Measurements from ENCODE around the gene DOCK4.

DOCK4 gene

DNA sequence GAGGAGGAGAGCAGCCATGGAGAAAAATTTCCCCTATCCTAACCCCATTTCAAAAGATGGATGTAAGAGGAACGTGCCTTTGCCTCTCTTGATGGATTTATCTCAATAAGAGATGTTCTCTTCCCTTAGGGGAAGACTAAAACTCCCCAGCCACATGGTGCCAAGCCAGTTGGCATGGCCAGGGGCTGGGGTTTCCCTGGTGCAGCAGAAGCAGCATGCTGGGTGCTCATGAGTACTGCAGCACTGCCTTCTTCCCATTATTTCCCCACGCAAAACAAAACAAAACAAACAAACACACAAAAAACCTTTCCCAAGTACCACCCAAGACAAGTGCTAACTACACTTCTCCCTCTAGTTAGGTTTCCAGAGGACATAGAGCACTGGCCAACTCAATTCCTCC is 97.2 kb downstream of the DOCK4 start:
- Histone ChIP-seq H2BK5ac (ENCODE audit: low read depth, low read length, poor library complexity, severe bottlenecking) (no peak overlapping the region), H3K4me3 (ENCODE audit: insufficient read depth in 1 of 2, low read depth in 1 of 2, low read length in 2 of 2) (no peak overlapping the region), H3K18ac (ENCODE audit: low read depth in 1 of 2, low read length in 2 of 2) (no peak overlapping the region), H3K27me3 (ENCODE audit: control insufficient read depth in 1 of 2, insufficient read depth in 1 of 2, low read length in 2 of 2) (no peaks in the 10 kb centered on the region), H3K27ac (ENCODE audit: low read length, poor library complexity, severe bottlenecking) (no peak overlapping the region), H2BK120ac (ENCODE audit: low read depth, low read length) (no peak overlapping the region), H3K9ac (ENCODE audit: low read length) (no peak overlapping the region), H3K14ac (ENCODE audit: low read length in 2 of 2) (no peak overlapping the region), H3K36me3 (ENCODE audit: control insufficient read depth in 1 of 2, insufficient read depth in 2 of 2, low read depth in 1 of 2, low read length in 2 of 2) (peaks cover 0 to 7% of the 10 kb centered on the region in 2 experiments), H2AK5ac (ENCODE audit: low read length, severe bottlenecking) (no peak overlapping the region), H2BK12ac (ENCODE audit: low read length in 2 of 2) (no peak overlapping the region), H3K79me1 (replicated peaks; ENCODE audit: low read length, poor library complexity, severe bottlenecking) (peaks cover 32% of the 10 kb centered on the region), H2BK15ac (ENCODE audit: low read depth, poor library complexity, severe bottlenecking) (no peak overlapping the region), H4K8ac (ENCODE audit: low read length) (no peak overlapping the region), H3K9me3 (ENCODE audit: control insufficient read depth, low read length) (no peaks in the 10 kb centered on the region), H3K23ac (ENCODE audit: low read length in 2 of 2) (no peak overlapping the region), H4K91ac (ENCODE audit: low read length) (no peak overlapping the region), H3K4me2 (ENCODE audit: low read length, poor library complexity, severe bottlenecking) (no peak overlapping the region), H3K4me1 (ENCODE audit: control insufficient read depth, insufficient read depth, low read depth, low read length) (no peaks in the 10 kb centered on the region), H3K4ac (ENCODE audit: low read depth in 1 of 2, low read length in 2 of 2) (no peak overlapping the region), H2AFZ (ENCODE audit: low read depth, low read length) (no peak overlapping the region)
- 85% methylated on average over 2 of the region's 2 CpGs for WGBS
- no peak for DNase-seq

DNA sequence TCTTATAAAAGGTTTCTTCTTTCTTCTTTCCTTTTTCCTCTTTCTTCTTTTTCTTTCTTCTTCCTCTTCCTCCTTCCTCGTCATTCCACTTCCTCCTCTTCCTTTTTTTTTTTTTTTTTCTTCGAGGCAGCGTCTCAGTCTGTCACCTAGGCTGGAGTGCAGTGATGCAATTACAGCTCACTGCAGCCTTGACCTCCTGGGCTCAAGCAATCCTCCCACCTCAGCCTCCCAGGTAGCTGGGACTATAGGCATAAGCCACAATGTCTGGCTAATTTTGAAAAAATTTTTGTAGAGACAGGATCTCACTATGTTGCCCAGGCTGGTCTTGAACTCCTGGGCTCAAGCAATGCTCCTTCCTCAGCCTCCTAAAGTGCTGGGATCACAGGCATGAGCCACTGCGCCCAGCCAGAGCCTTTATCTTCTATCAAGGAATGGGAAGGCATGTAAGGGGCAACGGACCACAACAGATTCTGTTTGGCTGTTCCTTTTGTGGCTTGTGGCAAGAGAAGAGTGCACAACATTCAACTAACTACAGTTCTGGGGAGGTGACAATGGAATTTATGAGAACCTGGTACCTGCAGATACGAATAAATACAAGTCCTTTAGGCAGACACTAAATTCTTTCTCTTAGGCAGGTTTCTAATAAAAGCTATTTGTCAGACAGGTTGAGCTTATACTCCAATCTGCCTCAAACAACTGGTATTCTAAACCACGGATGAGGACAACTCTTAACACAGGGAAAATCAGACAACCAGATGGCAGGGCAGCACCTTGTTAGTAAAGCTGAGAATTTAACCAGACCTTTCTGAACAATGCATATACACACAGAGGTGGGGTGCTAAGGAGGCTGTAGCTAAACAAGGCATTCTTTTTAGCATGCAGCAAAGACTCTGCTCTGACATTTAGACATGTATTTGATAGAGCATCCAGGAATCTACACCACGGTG is 100.3 kb downstream of the DOCK4 start:
- Histone ChIP-seq H2BK12ac (ENCODE audit: low read length in 2 of 2) (no peak overlapping the region), H3K4me1 (ENCODE audit: control insufficient read depth, insufficient read depth, low read depth, low read length) (peaks cover 3% of the 10 kb centered on the region), H3K18ac (ENCODE audit: low read depth in 1 of 2, low read length in 2 of 2) (no peak overlapping the region), H4K91ac (ENCODE audit: low read length) (no peak overlapping the region), H2AK5ac (ENCODE audit: low read length, severe bottlenecking) (no peak overlapping the region), H2BK120ac (ENCODE audit: low read depth, low read length) (no peak overlapping the region), H3K4me3 (ENCODE audit: insufficient read depth in 1 of 2, low read depth in 1 of 2, low read length in 2 of 2) (no peak overlapping the region), H3K23ac (ENCODE audit: low read length in 2 of 2) (no peak overlapping the region), H3K79me1 (replicated peaks; ENCODE audit: low read length, poor library complexity, severe bottlenecking) (peaks cover 27% of the 10 kb centered on the region), H4K8ac (ENCODE audit: low read length) (no peak overlapping the region), H2BK5ac (ENCODE audit: low read depth, low read length, poor library complexity, severe bottlenecking) (no peak overlapping the region), H3K9me3 (ENCODE audit: control insufficient read depth, low read length) (no peaks in the 10 kb centered on the region), H3K4ac (ENCODE audit: low read depth in 1 of 2, low read length in 2 of 2) (no peak overlapping the region), H3K14ac (ENCODE audit: low read length in 2 of 2) (no peak overlapping the region), H3K27me3 (ENCODE audit: control insufficient read depth in 1 of 2, insufficient read depth in 1 of 2, low read length in 2 of 2) (no peaks in the 10 kb centered on the region), H3K36me3 (ENCODE audit: control insufficient read depth in 1 of 2, insufficient read depth in 2 of 2, low read depth in 1 of 2, low read length in 2 of 2) (peaks cover 0 to 2% of the 10 kb centered on the region in 2 experiments), H3K27ac (ENCODE audit: low read length, poor library complexity, severe bottlenecking) (no peak overlapping the region), H2BK15ac (ENCODE audit: low read depth, poor library complexity, severe bottlenecking) (no peak overlapping the region), H2AFZ (ENCODE audit: low read depth, low read length) (no peak overlapping the region), H3K9ac (ENCODE audit: low read length) (no peak overlapping the region), H3K4me2 (ENCODE audit: low read length, poor library complexity, severe bottlenecking) (no peak overlapping the region)
- DNase-seq: no peak
- WGBS: 94% methylated on average over 8 of the region's 8 CpGs

DNA sequence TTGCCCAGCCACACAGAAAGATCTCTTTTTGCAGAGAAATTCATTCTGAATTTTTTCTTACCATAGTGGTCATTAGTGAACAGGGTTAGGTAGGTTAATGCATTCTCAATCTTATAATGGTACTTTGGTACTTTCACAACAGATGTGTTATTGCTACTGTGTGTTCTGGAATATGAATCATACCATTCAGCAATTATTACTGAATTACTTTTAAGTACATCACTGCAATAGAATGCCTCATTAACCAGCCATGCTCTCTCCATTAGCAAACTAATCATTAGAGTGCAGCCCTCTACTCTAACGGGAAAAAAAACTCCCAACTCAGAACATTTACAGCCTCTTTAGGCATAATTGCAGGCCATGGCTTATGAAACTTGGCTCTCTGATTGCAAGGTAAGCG is 102.1 kb downstream of the DOCK4 start:
- Histone ChIP-seq H4K91ac (ENCODE audit: low read length) (no peak overlapping the region), H3K18ac (ENCODE audit: low read depth in 1 of 2, low read length in 2 of 2) (no peak overlapping the region), H2BK15ac (ENCODE audit: low read depth, poor library complexity, severe bottlenecking) (no peak overlapping the region), H3K4ac (ENCODE audit: low read depth in 1 of 2, low read length in 2 of 2) (no peak overlapping the region), H3K79me1 (replicated peaks; ENCODE audit: low read length, poor library complexity, severe bottlenecking) (peaks cover 21% of the 10 kb centered on the region), H3K23ac (ENCODE audit: low read length in 2 of 2) (no peak overlapping the region), H3K4me3 (ENCODE audit: insufficient read depth in 1 of 2, low read depth in 1 of 2, low read length in 2 of 2) (no peak overlapping the region), H2AFZ (ENCODE audit: low read depth, low read length) (no peak overlapping the region), H3K9ac (ENCODE audit: low read length) (no peak overlapping the region), H2BK12ac (ENCODE audit: low read length in 2 of 2) (no peak overlapping the region), H3K36me3 (ENCODE audit: control insufficient read depth in 1 of 2, insufficient read depth in 2 of 2, low read depth in 1 of 2, low read length in 2 of 2) (no peaks in the 10 kb centered on the region), H3K27me3 (ENCODE audit: control insufficient read depth in 1 of 2, insufficient read depth in 1 of 2, low read length in 2 of 2) (no peaks in the 10 kb centered on the region), H3K4me1 (ENCODE audit: control insufficient read depth, insufficient read depth, low read depth, low read length) (peaks cover 3% of the 10 kb centered on the region), H2BK120ac (ENCODE audit: low read depth, low read length) (no peak overlapping the region), H3K9me3 (ENCODE audit: control insufficient read depth, low read length) (no peaks in the 10 kb centered on the region), H2AK5ac (ENCODE audit: low read length, severe bottlenecking) (no peak overlapping the region), H2BK5ac (ENCODE audit: low read depth, low read length, poor library complexity, severe bottlenecking) (no peak overlapping the region), H4K8ac (ENCODE audit: low read length) (no peak overlapping the region), H3K27ac (ENCODE audit: low read length, poor library complexity, severe bottlenecking) (no peak overlapping the region), H3K14ac (ENCODE audit: low read length in 2 of 2) (no peak overlapping the region), H3K4me2 (ENCODE audit: low read length, poor library complexity, severe bottlenecking) (no peak overlapping the region)
- no peak for DNase-seq
- 77% methylated on average over 2 of the region's 2 CpGs for WGBS

DNA sequence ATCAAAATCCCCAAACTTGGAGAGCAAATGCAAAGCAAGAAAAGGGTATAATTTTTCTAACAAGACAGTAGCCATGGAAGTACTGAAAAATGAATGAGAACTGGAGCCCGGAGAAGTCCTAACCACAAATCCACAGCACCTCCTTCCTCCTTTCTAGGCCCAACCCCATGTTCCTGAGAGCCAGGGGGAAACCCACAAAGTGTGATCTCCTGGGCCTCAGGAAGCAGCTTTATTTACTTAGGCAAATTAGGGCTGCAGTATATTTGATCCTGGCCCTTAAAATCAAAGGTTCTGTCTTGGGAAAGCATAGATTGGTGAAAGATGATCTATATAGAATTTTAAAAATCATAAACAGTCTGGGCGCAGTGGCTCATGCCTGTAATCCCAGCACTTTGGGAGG is 103.0 kb downstream of the DOCK4 start:
- H2AFZ ChIP-seq (ENCODE audit: low read depth, low read length): no peak overlapping the region

More for the DNA sequence above, 103.0 kb downstream of the DOCK4 start:
- no peak overlapping the region for H2AK5ac ChIP-seq (ENCODE audit: low read length, severe bottlenecking)
- H3K27ac ChIP-seq (ENCODE audit: low read length, poor library complexity, severe bottlenecking): no peak overlapping the region
- H3K4me2 ChIP-seq (ENCODE audit: low read length, poor library complexity, severe bottlenecking): no peak overlapping the region
- H3K14ac ChIP-seq (ENCODE audit: low read length in 2 of 2): no peak overlapping the region
- H3K36me3 ChIP-seq (ENCODE audit: control insufficient read depth in 1 of 2, insufficient read depth in 2 of 2, low read depth in 1 of 2, low read length in 2 of 2): no peaks in the 10 kb centered on the region
- H3K9me3 ChIP-seq (ENCODE audit: control insufficient read depth, low read length): no peaks in the 10 kb centered on the region
- peak; percentile 44 for DNase-seq
- no peak overlapping the region for H2BK12ac ChIP-seq (ENCODE audit: low read length in 2 of 2)
- no peak overlapping the region for H2BK5ac ChIP-seq (ENCODE audit: low read depth, low read length, poor library complexity, severe bottlenecking)
- H3K18ac ChIP-seq (ENCODE audit: low read depth in 1 of 2, low read length in 2 of 2): no peak overlapping the region
- H3K9ac ChIP-seq (ENCODE audit: low read length): no peak overlapping the region
- H3K4me1 ChIP-seq (ENCODE audit: control insufficient read depth, insufficient read depth, low read depth, low read length): peaks cover 3% of the 10 kb centered on the region
- H3K23ac ChIP-seq (ENCODE audit: low read length in 2 of 2): no peak overlapping the region
- no peak overlapping the region for H2BK120ac ChIP-seq (ENCODE audit: low read depth, low read length)
- no peak overlapping the region for H4K8ac ChIP-seq (ENCODE audit: low read length)
- H3K79me1 ChIP-seq (replicated peaks; ENCODE audit: low read length, poor library complexity, severe bottlenecking): peaks cover 18% of the 10 kb centered on the region
- WGBS: 53% methylated on average over 2 of the region's 2 CpGs
- H3K4me3 ChIP-seq (ENCODE audit: insufficient read depth in 1 of 2, low read depth in 1 of 2, low read length in 2 of 2): no peak overlapping the region
- no peak overlapping the region for H2BK15ac ChIP-seq (ENCODE audit: low read depth, poor library complexity, severe bottlenecking)
- no peaks in the 10 kb centered on the region for H3K27me3 ChIP-seq (ENCODE audit: control insufficient read depth in 1 of 2, insufficient read depth in 1 of 2, low read length in 2 of 2)
- H3K4ac ChIP-seq (ENCODE audit: low read depth in 1 of 2, low read length in 2 of 2): no peak overlapping the region
- H4K91ac ChIP-seq (ENCODE audit: low read length): no peak overlapping the region
